GM12891 (cell line): Measurements from ENCODE around the gene USP17L19. TPM values are rescaled to one million over a fixed set of nuclear protein-coding genes. Genes with fewer than 3 reads are reported as not detected.
"Not testable (repeated sequence)": the region's sequence is repeated elsewhere in the genome, so short reads cannot be mapped to it uniquely, and the experiment has no call there.

Experiments
- DNase-seq: peaks from one replicate; pipeline ENCODE4 v3.0.0; 2011; ENCODE audit warnings: low spot score; ENCODE audit not compliant: insufficient read length
- FAIRE-seq: peaks from 2 replicates; lab custom pipeline; 2011; peaks lifted over from hg19 to GRCh38; lab: Jason Lieb, UNC
- polyA plus RNA-seq: library from polyadenylated mRNA; unstranded; fragments of >200 nt; gene quantifications from one replicate; pipeline ENCODE4 v1.2.1, GENCODE V29; 2012; ENCODE audit warnings: low read depth, missing spikeins, inconsistent platforms; ENCODE audit not compliant: missing spikeins

The USP17L19 gene, protein sequence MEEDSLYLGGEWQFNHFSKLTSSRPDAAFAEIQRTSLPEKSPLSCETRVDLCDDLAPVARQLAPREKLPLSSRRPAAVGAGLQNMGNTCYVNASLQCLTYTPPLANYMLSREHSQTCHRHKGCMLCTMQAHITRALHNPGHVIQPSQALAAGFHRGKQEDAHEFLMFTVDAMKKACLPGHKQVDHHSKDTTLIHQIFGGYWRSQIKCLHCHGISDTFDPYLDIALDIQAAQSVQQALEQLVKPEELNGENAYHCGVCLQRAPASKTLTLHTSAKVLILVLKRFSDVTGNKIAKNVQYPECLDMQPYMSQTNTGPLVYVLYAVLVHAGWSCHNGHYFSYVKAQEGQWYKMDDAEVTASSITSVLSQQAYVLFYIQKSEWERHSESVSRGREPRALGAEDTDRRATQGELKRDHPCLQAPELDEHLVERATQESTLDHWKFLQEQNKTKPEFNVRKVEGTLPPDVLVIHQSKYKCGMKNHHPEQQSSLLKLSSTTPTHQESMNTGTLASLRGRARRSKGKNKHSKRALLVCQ
- polyA plus RNA-seq: not detected

- FAIRE-seq, DNase-seq: not testable (repeated sequence)
These were observed at the start of gene USP17L19 for GRCh38 chr4:9253078-9253477. Gene USP17L19 (plus strand): TSS chr4:9253378. CDS start chr4:9253378, 0 bp downstream.

DNA sequence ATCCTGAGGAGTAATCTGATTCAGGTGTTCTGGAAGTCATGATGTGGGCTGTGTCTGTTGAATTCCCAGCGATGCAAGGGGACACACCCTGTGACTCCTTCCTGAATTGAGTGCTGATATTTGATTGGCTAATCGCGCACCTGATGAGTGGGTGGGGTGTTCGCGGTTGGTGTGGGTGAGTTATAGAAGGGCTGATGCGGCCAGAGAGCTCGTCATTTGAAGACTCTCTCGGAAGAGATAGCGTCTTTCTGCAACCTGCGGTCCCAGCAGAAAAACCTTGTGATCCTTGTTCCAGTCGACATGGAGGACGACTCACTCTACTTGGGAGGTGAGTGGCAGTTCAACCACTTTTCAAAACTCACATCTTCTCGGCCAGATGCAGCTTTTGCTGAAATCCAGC lies 42.8 kb upstream of the USP17L19 start, which contains the start of gene USP17L10:
USP17L10 (plus strand) TSS at position 301 of the 400 bp plus-strand sequence; CDS start at position 301, 0 bp downstream.
- FAIRE-seq, DNase-seq: not testable (repeated sequence)

- not testable (repeated sequence) for DNase-seq, FAIRE-seq
These were observed 38.5 kb upstream of the USP17L19 start for GRCh38 chr4:9214701-9215100.

DNA sequence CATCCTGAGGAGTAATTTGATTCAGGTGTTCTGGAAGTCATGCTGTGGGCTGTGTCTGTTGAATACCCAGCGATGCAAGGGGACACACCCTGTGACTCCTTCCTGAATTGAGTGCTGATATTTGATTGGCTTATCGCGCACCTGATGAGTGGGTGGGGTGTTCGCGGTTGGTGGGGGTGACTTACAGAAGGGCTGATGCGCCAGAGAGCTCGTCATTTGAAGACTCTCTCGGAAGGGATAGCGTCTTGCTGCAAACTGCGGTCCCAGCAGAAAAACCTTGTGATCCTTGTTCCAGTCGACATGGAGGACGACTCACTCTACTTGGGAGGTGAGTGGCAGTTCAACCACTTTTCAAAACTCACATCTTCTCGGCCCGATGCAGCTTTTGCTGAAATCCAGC lies 38.1 kb upstream of the USP17L19 start, which contains the start of gene USP17L11:
USP17L11 (plus strand) TSS at position 301 of the 400 bp plus-strand sequence; CDS start at position 301, 0 bp downstream.
- DNase-seq, FAIRE-seq: not testable (repeated sequence)

- not testable (repeated sequence) for FAIRE-seq, DNase-seq
These were observed 33.3 kb upstream of the USP17L19 start, which contains the start of gene USP17L12 for GRCh38 chr4:9219852-9220251. Gene USP17L12 (plus strand): TSS chr4:9220152. CDS start chr4:9220152, 0 bp downstream.

- not testable (repeated sequence) for DNase-seq, FAIRE-seq
These were observed 28.6 kb upstream of the USP17L19 start, which contains the start of gene USP17L13 for GRCh38 chr4:9224596-9224995. Gene USP17L13 (plus strand): TSS chr4:9224896. CDS start chr4:9224896, 0 bp downstream.

DNA sequence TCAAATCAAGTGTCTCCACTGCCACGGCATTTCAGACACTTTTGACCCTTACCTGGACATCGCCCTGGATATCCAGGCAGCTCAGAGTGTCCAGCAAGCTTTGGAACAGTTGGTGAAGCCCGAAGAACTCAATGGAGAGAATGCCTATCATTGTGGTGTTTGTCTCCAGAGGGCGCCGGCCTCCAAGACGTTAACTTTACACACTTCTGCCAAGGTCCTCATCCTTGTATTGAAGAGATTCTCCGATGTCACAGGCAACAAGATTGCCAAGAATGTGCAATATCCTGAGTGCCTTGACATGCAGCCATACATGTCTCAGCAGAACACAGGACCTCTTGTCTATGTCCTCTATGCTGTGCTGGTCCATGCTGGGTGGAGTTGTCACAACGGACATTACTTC lies 22.9 kb upstream of the USP17L19 start:
- DNase-seq, FAIRE-seq: not testable (repeated sequence)

DNA sequence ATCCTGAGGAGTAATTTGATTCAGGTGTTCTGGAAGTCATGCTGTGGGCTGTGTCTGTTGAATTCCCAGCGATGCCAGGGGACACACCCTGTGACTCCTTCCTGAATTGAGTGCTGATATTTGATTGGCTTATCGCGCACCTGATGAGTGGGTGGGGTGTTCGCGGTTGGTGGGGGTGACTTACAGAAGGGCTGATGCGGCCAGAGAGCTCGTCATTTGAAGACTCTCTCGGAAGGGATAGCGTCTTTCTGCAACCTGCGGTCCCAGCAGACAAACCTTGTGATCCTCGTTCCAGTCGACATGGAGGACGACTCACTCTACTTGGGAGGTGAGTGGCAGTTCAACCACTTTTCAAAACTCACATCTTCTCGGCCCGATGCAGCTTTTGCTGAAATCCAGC lies 19.1 kb upstream of the USP17L19 start, which contains the start of gene USP17L15:
USP17L15 (plus strand) TSS at position 301 of the 400 bp plus-strand sequence; CDS start at position 301, 0 bp downstream.
- not testable (repeated sequence) for FAIRE-seq, DNase-seq

GRCh38 chr4:9238461-9238860 lies 14.7 kb upstream of the USP17L19 start:
- FAIRE-seq, DNase-seq: not testable (repeated sequence)

GRCh38 chr4:9243579-9243978 lies 9.6 kb upstream of the USP17L19 start, which contains the start of gene USP17L17:
Gene USP17L17 (plus strand): TSS chr4:9243879. CDS start chr4:9243879, 0 bp downstream.
- DNase-seq, FAIRE-seq: not testable (repeated sequence)

GRCh38 chr4:9247953-9248680 lies 5.1 kb upstream of the USP17L19 start, which contains the start of gene USP17L18:
Gene USP17L18 (plus strand): TSS chr4:9248630. CDS start chr4:9248630, 0 bp downstream.
- not testable (repeated sequence) for DNase-seq

DNA sequence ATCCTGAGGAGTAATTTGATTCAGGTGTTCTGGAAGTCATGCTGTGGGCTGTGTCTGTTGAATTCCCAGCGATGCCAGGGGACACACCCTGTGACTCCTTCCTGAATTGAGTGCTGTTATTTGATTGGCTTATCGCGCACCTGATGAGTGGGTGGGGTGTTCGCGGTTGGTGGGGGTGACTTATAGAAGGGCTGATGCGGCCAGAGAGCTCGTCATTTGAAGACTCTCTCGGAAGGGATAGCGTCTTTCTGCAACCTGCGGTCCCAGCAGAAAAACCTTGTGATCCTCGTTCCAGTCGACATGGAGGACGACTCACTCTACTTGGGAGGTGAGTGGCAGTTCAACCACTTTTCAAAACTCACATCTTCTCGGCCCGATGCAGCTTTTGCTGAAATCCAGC lies 4.6 kb downstream of the USP17L19 start, which contains the start of gene USP17L20:
USP17L20 (plus strand) TSS at position 301 of the 400 bp plus-strand sequence; CDS start at position 301, 0 bp downstream.
- DNase-seq, FAIRE-seq: not testable (repeated sequence)

More at GRCh38 chr4:9247953-9248680, 5.1 kb upstream of the USP17L19 start, which contains the start of gene USP17L18:
- FAIRE-seq: not testable (repeated sequence)

DNA sequence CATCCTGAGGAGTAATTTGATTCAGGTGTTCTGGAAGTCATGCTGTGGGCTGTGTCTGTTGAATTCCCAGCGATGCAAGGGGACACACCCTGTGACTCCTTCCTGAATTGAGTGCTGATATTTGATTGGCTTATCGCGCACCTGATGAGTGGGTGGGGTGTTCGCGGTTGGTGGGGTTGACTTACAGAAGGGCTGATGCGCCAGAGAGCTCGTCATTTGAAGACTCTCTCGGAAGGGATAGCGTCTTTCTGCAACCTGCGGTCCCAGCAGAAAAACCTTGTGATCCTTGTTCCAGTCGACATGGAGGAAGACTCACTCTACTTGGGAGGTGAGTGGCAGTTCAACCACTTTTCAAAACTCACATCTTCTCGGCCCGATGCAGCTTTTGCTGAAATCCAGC lies 9.4 kb downstream of the USP17L19 start, which contains the start of gene USP17L21:
USP17L21 (plus strand) TSS at position 301 of the 400 bp plus-strand sequence; CDS start at position 301, 0 bp downstream.
- not testable (repeated sequence) for DNase-seq, FAIRE-seq

GRCh38 chr4:9267319-9267718 lies 14.1 kb downstream of the USP17L19 start, which contains the start of gene USP17L22:
Gene USP17L22 (plus strand): TSS chr4:9267619. CDS start chr4:9267619, 0 bp downstream.
- FAIRE-seq, DNase-seq: not testable (repeated sequence)

DNA sequence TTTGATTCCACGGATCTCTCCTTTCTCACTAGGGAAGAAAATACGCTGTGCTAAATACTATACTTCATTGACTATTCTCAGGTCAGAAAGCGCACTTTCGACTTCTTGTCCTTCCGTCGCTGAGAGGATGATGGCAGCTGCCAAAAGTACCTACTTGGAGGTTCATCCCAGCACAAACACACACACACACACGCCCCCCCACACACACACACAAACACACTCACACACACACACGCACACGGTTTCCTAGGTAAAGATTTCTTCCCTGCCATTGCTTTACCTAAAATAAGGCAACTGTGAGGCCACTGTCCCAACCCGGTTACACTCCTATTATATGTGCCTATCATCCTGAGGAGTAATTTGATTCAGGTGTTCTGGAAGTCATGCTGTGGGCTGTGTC lies 18.5 kb downstream of the USP17L19 start:
- FAIRE-seq: not testable (repeated sequence)

More for the DNA sequence above, 18.5 kb downstream of the USP17L19 start:
- DNase-seq: not testable (repeated sequence)
